Measurements from ENCODE around the gene ELMO3. TPM values are rescaled to one million over a fixed set of nuclear protein-coding genes. Genes with fewer than 3 reads are reported as not detected.

ELMO3 gene
- polyA plus RNA-seq, 1 donor from 2014 or later, result 2.2 TPM

- H4K20me1 ChIP-seq (ENCODE audit: insufficient read depth), result no peaks in the 10 kb centered on the region
- H3K4me3 ChIP-seq (ENCODE audit: low read length), result peak overlapping the region; percentile 72
- no peaks in the 10 kb centered on the region for H3F3A ChIP-seq (ENCODE audit: insufficient read depth, low read length, poor library complexity, severe bottlenecking)
- peak overlapping the region; percentile 56 for H3K27ac ChIP-seq (ENCODE audit: low read length)
- H3K9me3 ChIP-seq (ENCODE audit: low read length), result no peaks in the 10 kb centered on the region
- no peaks in the 10 kb centered on the region for H3K27me3 ChIP-seq (ENCODE audit: insufficient read depth, low read depth, low read length)
- H2AFZ ChIP-seq (ENCODE audit: low read depth, low read length), result peak overlapping the region; percentile 58
- H3K36me3 ChIP-seq (ENCODE audit: insufficient read depth, low read length), result no peaks in the 10 kb centered on the region
- TF ChIP-seq MXI1 (conservative IDR thresholded peaks at IDR 0.05; ENCODE audit: poor library complexity, severe bottlenecking) (no peak), REST (IDR thresholded peaks at IDR 0.05; ENCODE audit: borderline replicate concordance) (no peak), EP300 (conservative IDR thresholded peaks at IDR 0.05; ENCODE audit: poor library complexity, severe bottlenecking) (no peak), EZH2 (IDR thresholded peaks at IDR 0.05; ENCODE audit: borderline replicate concordance, insufficient read depth, low read length, poor library complexity, severe bottlenecking) (no peak)
- peak overlapping the region; percentile 94 for H3K9ac ChIP-seq (ENCODE audit: low read length)
- H3K9me2 ChIP-seq (ENCODE audit: insufficient read depth, low read length), result no peaks in the 10 kb centered on the region
- peak overlapping the region; percentile 92 for H3K4me2 ChIP-seq (ENCODE audit: low read length)
- peaks cover 12% of the 10 kb centered on the region for H3K79me2 ChIP-seq (replicated peaks; ENCODE audit: insufficient read depth, low read length)
These were observed 27.4 kb downstream of the ELMO3 start for GRCh38 chr16:67226295-67226803.

GRCh38 chr16:67226804-67227566 is 28.1 kb downstream of the ELMO3 start, which contains the start of gene TMEM208:
TMEM208 (plus strand) TSS chr16:67227130; CDS start chr16:67227219, 89 bp downstream.
- Histone ChIP-seq H3K4me3 (ENCODE audit: low read length) (peak within 1 kb of the TSS; percentile 72), H3K36me3 (ENCODE audit: insufficient read depth, low read length) (no peaks in the 10 kb centered on the region), H4K20me1 (ENCODE audit: insufficient read depth) (no peaks in the 10 kb centered on the region), H3K27me3 (ENCODE audit: insufficient read depth, low read depth, low read length) (no peaks in the 10 kb centered on the region), H3K9me2 (ENCODE audit: insufficient read depth, low read length) (no peaks in the 10 kb centered on the region), H3F3A (ENCODE audit: insufficient read depth, low read length, poor library complexity, severe bottlenecking) (no peaks in the 10 kb centered on the region), H3K4me2 (ENCODE audit: low read length) (peak within 1 kb of the TSS; percentile 92), H3K79me2 (replicated peaks; ENCODE audit: insufficient read depth, low read length) (peaks cover 12% of the 10 kb centered on the region), H3K9ac (ENCODE audit: low read length) (peak within 1 kb of the TSS; percentile 94), H3K27ac (ENCODE audit: low read length) (peak within 1 kb of the TSS; percentile 56), H3K9me3 (ENCODE audit: low read length) (no peaks in the 10 kb centered on the region), H2AFZ (ENCODE audit: low read depth, low read length) (peak within 1 kb of the TSS; percentile 58)
- TF ChIP-seq SMC3 (conservative IDR thresholded peaks at IDR 0.05; ENCODE audit: poor library complexity) (peak; percentile 52), MXI1 (conservative IDR thresholded peaks at IDR 0.05; ENCODE audit: poor library complexity, severe bottlenecking) (peak; percentile 94), POLR2AphosphoS5 (IDR thresholded peaks at IDR 0.05) (peak; percentile 99), TAF1 (IDR thresholded peaks at IDR 0.05; ENCODE audit: low read depth) (peak; percentile 99), EZH2 (IDR thresholded peaks at IDR 0.05; ENCODE audit: borderline replicate concordance, insufficient read depth, low read length, poor library complexity, severe bottlenecking) (no peak), REST (IDR thresholded peaks at IDR 0.05; ENCODE audit: borderline replicate concordance) (peak; percentile 96), EP300 (conservative IDR thresholded peaks at IDR 0.05; ENCODE audit: poor library complexity, severe bottlenecking) (peak; percentile 32), CTCF (IDR thresholded peaks at IDR 0.05; ENCODE audit: poor library complexity, severe bottlenecking) (peak; percentile 68), RAD21 (conservative IDR thresholded peaks at IDR 0.05) (peak; percentile 47)

Data from neural cell (in vitro differentiated cells).